PC-9 (cell line): ENCODE results near the gene TSSK2. TPM values are rescaled to one million over a fixed set of nuclear protein-coding genes. Genes with fewer than 3 reads are reported as not detected.

Experiments used
- BruUV-seq: library from RNA; stranded (reverse); fragments of 400-500 nt; replicated peaks from 2 replicates; lab custom pipeline; 2021; lab: Mats Ljungman, UMichigan
- CTCF ChIA-PET: fragments of 300-600 bp; sonication (Branson Sonifier 250); formaldehyde crosslinking; loops from one replicate; lab custom pipeline; 2022; ENCODE audit warnings: antibody characterized with exemption; lab: Charles Lee
- POLR2A ChIA-PET: fragments of 300-600 bp; sonication (Branson Sonifier 250); formaldehyde crosslinking; loops from one replicate; lab custom pipeline; 2022; ENCODE audit warnings: antibody characterized with exemption; ENCODE audit not compliant: unreplicated experiment; lab: Charles Lee
- DNase-seq, 2 experiments: peaks; one replicate each; pipeline versions ENCODE4 v3.0.0 to v3.0.0-alpha.2; 2015 to 2022; ENCODE audit warnings: mixed read lengths in 1 of 2
- H2AFZ ChIP-seq: fragments of 200-600 bp; sonication (generic); 2 replicates; pipeline ENCODE4 v1.8.1; 2017; ENCODE audit warnings: antibody characterized with exemption
- H3F3A ChIP-seq: fragments of 200-600 bp; sonication (generic); 2 replicates; pipeline ENCODE4 v1.8.1; 2017; ENCODE audit warnings: antibody characterized with exemption, mild to moderate bottlenecking, low read depth; ENCODE audit not compliant: insufficient read depth
- H3K27ac ChIP-seq: fragments of 200-600 bp; sonication (generic); 2 replicates; pipeline ENCODE4 v1.6.1; 2016; ENCODE audit warnings: mixed run types
- H3K27me3 ChIP-seq: fragments of 200-600 bp; sonication (generic); 2 replicates; pipeline ENCODE4 v1.6.1; 2016; ENCODE audit warnings: low read depth, mixed run types; ENCODE audit not compliant: insufficient read depth
- H3K36me3 ChIP-seq: fragments of 200-600 bp; sonication (generic); 2 replicates; pipeline ENCODE4 v1.6.1; 2016; ENCODE audit warnings: low read depth, mixed run types
- H3K4me1 ChIP-seq: fragments of 200-600 bp; sonication (generic); replicated peaks from 2 replicates; pipeline ENCODE4 v1.6.1; 2016; ENCODE audit warnings: mixed run types; ENCODE audit not compliant: insufficient read depth
- H3K4me2 ChIP-seq: fragments of 200-600 bp; sonication (generic); 2 replicates; pipeline ENCODE4 v1.6.1; 2017; ENCODE audit warnings: mixed run types
- H3K4me3 ChIP-seq: fragments of 200-600 bp; sonication (generic); 2 replicates; pipeline ENCODE4 v1.6.1; 2016; ENCODE audit warnings: mixed run types
- H3K79me2 ChIP-seq: fragments of 200-600 bp; sonication (generic); 2 replicates; pipeline ENCODE4 v1.6.1; 2017; ENCODE audit warnings: low read depth, mixed run types
- H3K9me2 ChIP-seq: fragments of 200-600 bp; sonication (generic); 2 replicates; pipeline ENCODE4 v1.8.1; 2017; ENCODE audit warnings: mild to moderate bottlenecking; ENCODE audit not compliant: insufficient read depth
- H3K9me3 ChIP-seq: fragments of 200-600 bp; sonication (generic); 2 replicates; pipeline ENCODE4 v1.8.1; 2016; ENCODE audit warnings: low read depth; ENCODE audit not compliant: insufficient read depth
- H4K20me1 ChIP-seq: fragments of 200-600 bp; sonication (generic); 2 replicates; pipeline ENCODE4 v1.8.1; 2017; ENCODE audit not compliant: insufficient read depth
- EZH2 ChIP-seq: fragments of 200-600 bp; sonication (generic); IDR thresholded peaks from 2 replicates; pipeline ENCODE4 v1.8.0; 2017; ENCODE audit warnings: antibody characterized with exemption, low read depth
- intact Hi-C: fragments of 100-400 bp; cut with micrococcal nuclease; formaldehyde crosslinking; loops from one replicate; pipeline ENCODE4 v1.10.0; 2022; ENCODE audit not compliant: unreplicated experiment
- total RNA-seq: library from RNA; stranded (reverse); gene quantifications from 2 replicates; pipeline ENCODE4 v1.2.3, GENCODE V29; 2021
- TF ChIP-seq, protein P1 (sequence below): fragments of 200-600 bp; sonication (generic); conservative IDR thresholded peaks from 2 replicates; pipeline ENCODE4 v1.6.1; 2017; ENCODE audit warnings: mixed run types, antibody characterized with exemption, mild to moderate bottlenecking, moderate library complexity

TSSK2 gene
- total RNA-seq, 1 experiment from 2014 or later, result not detected

DNA sequence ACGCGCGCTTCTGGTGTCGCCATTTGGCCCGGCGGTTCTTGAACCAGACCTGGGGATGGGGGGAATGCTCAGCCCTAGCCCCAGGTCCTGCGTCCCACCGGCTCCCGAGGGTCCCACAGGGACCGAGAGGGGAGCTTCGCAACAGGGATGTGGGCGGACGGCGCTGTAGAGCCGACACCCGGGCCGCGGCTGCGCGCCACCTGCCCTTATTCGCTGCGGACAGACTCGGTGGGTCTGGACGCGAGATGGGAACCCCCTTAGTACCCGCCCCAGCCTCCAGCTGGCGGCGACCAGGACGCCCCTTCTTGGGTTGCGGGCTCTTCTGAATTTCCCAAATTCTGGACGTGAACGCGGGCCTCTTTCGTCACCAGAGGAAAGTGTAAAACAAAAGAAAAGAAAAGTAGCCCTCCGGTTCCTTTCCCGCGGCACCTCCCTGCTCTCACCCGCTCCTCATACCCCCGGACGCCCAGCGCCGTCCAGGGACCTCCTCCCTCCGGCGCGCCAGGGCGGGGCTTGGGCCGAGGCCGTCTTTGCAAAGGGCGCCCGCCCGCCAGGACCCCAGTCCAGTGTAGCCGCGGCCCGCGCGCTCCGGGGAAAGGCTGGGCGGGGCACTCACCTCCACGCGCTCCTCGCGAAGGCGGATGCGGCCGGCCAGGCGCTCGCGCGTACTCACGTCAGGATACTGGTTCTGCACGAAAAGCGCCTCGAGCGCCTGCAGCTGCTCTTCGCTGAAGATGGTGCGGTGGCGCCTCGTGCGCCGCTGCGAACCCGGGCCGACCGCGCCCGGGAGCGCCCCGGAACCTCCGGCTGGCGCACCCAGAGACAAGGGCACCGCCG is 18.2 kb downstream of the TSSK2 start:
- intact Hi-C loops, result no loop called here
- no peak overlapping the region for H3K4me2 ChIP-seq
- POLR2A ChIA-PET, result no interaction called here
- H3K4me3 ChIP-seq, result no peak overlapping the region
- no TSS peak for BruUV-seq
- H3F3A ChIP-seq, result no peaks in the 10 kb centered on the region
- no peak overlapping the region for H2AFZ ChIP-seq
- DNase-seq, result no peak
- no peaks in the 10 kb centered on the region for H3K9me2 ChIP-seq
- no peaks in the 10 kb centered on the region for H3K4me1 ChIP-seq
- no peaks in the 10 kb centered on the region for H3K36me3 ChIP-seq
- H3K79me2 ChIP-seq, result peaks cover 1% of the 10 kb centered on the region
- CTCF ChIA-PET, result no interaction called here
- TF ChIP-seq, protein P1, sequence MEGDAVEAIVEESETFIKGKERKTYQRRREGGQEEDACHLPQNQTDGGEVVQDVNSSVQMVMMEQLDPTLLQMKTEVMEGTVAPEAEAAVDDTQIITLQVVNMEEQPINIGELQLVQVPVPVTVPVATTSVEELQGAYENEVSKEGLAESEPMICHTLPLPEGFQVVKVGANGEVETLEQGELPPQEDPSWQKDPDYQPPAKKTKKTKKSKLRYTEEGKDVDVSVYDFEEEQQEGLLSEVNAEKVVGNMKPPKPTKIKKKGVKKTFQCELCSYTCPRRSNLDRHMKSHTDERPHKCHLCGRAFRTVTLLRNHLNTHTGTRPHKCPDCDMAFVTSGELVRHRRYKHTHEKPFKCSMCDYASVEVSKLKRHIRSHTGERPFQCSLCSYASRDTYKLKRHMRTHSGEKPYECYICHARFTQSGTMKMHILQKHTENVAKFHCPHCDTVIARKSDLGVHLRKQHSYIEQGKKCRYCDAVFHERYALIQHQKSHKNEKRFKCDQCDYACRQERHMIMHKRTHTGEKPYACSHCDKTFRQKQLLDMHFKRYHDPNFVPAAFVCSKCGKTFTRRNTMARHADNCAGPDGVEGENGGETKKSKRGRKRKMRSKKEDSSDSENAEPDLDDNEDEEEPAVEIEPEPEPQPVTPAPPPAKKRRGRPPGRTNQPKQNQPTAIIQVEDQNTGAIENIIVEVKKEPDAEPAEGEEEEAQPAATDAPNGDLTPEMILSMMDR, result no peak
- TF ChIP-seq EZH2, result no peak
- peaks cover 21% of the 10 kb centered on the region for H3K27me3 ChIP-seq
- H4K20me1 ChIP-seq, result no peaks in the 10 kb centered on the region
- no peaks in the 10 kb centered on the region for H3K9me3 ChIP-seq
- no peak overlapping the region for H3K27ac ChIP-seq

DNA sequence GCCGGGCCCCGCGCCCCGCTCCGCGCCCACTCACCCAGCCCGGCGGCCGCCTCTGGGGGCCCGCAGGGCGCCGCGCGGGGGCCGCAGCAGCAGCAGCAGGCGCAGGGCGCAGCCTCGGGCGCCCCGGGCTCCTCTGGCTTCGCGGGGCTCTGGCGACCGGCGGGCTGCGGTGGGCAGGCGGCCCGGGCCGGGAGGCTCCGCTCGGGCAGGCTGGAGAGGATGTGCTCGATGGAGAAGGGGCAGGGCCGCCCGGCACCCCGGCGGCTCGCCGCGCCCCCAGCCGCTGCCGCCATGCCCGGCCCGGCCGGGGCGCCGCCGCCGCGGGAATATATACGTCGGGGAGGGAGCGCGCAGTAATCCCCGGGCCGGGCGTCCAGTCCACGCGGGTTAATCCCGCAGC is 18.9 kb downstream of the TSSK2 start, which contains the start of gene GSC2:
GSC2 (minus strand) TSS at position 302 of the 400 bp plus-strand sequence; CDS start at position 293, 9 bp downstream.
- Histone ChIP-seq H3K27me3 (peaks cover 21% of the 10 kb centered on the region), H3K4me1 (no peaks in the 10 kb centered on the region), H3K9me3 (no peaks in the 10 kb centered on the region), H3K27ac (no peak within 1 kb of the TSS), H3K4me2 (no peak within 1 kb of the TSS), H2AFZ (no peak within 1 kb of the TSS), H4K20me1 (no peaks in the 10 kb centered on the region), H3K9me2 (no peaks in the 10 kb centered on the region), H3F3A (no peaks in the 10 kb centered on the region), H3K79me2 (no peaks in the 10 kb centered on the region), H3K36me3 (no peaks in the 10 kb centered on the region), H3K4me3 (no peak within 1 kb of the TSS)
- no peak for TF ChIP-seq EZH2
- TF ChIP-seq, protein P1, result no peak
- intact Hi-C loops, result no loop called here
- no TSS peak for BruUV-seq
- DNase-seq, result no peak
- CTCF ChIA-PET, result no interaction called here
- POLR2A ChIA-PET, result no interaction called here

DNA sequence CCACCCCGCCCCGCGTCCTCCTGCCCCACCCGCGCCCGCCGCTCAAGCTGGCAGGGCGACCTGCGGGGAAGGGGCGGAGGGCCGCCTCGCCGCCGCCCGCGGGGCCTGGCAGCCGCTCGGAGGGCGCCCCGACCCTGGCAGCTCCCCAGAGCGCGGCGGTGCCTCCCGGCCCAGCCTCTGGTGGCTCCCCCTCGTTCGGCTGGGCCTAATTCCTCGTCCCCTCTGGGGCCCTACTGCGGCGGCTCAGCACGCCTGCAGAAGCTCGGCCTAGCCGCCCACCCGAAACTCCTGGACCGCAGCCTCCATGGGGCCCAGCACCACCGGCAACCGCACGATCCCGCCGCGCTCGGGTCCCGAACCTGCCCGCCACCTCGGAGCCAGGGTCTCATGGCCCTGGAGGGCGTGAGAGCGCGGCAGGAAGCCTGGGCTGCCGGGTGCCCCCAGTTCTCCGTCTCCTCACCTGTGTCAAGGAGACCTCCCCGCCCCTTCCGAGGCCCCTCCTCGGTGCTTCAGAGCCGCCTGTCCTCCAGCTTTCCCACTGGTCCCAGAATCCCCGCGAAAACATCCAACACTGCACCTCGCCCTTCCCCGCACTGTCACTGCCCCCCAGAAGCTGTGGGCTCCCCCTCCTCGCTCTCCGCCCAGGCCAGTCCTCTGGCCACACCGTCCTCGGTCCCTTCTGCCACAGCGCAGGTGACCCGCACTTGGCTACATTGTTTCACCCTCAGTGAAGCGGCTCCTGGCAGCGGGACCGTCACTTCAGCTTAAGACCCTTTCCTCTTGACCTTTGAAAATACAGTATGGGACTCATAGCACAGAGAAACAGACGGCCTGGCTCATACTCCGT is 19.6 kb downstream of the TSSK2 start:
- H3K79me2 ChIP-seq, result no peaks in the 10 kb centered on the region
- no peaks in the 10 kb centered on the region for H3K36me3 ChIP-seq
- H3K4me3 ChIP-seq, result no peak overlapping the region
- no peaks in the 10 kb centered on the region for H3K9me2 ChIP-seq
- no peaks in the 10 kb centered on the region for H3K4me1 ChIP-seq
- no TSS peak for BruUV-seq
- ChIA-PET POLR2A (no interaction called here), CTCF (no interaction called here)
- H3K9me3 ChIP-seq, result no peaks in the 10 kb centered on the region
- no peak overlapping the region for H2AFZ ChIP-seq
- TF ChIP-seq, protein P1, result no peak
- TF ChIP-seq EZH2, result no peak
- DNase-seq, result no peak
- H3K27ac ChIP-seq, result no peak overlapping the region
- no peaks in the 10 kb centered on the region for H3F3A ChIP-seq
- no peaks in the 10 kb centered on the region for H4K20me1 ChIP-seq
- no peak overlapping the region for H3K4me2 ChIP-seq
- peaks cover 21% of the 10 kb centered on the region for H3K27me3 ChIP-seq
- intact Hi-C loops, result no loop called here
